ENCODE data around the gene SV2C. TPM values are rescaled to one million over a fixed set of nuclear protein-coding genes. Genes with fewer than 3 reads are reported as not detected.

SV2C gene
- total RNA-seq, 2 donors from 2014 or later: 0.14 TPM

GRCh38 chr5:76363352-76364225, 280.4 kb downstream of the SV2C start:
- no peak for DNase-seq (ENCODE audit: low spot score)
- H3K9me3 ChIP-seq: no peaks in the 10 kb centered on the region
- no peak overlapping the region for H3K4me3 ChIP-seq
- no peaks in the 10 kb centered on the region for H3K36me3 ChIP-seq
- H3K27ac ChIP-seq: no peak overlapping the region
- no peak for ATAC-seq (ENCODE audit: insufficient number of reproducible peaks, low FRiP score, low read depth)
- no peaks in the 10 kb centered on the region for H3K4me1 ChIP-seq (ENCODE audit: control insufficient read depth in 1 of 2, low read depth in 2 of 2)
- TF ChIP-seq, protein P1, sequence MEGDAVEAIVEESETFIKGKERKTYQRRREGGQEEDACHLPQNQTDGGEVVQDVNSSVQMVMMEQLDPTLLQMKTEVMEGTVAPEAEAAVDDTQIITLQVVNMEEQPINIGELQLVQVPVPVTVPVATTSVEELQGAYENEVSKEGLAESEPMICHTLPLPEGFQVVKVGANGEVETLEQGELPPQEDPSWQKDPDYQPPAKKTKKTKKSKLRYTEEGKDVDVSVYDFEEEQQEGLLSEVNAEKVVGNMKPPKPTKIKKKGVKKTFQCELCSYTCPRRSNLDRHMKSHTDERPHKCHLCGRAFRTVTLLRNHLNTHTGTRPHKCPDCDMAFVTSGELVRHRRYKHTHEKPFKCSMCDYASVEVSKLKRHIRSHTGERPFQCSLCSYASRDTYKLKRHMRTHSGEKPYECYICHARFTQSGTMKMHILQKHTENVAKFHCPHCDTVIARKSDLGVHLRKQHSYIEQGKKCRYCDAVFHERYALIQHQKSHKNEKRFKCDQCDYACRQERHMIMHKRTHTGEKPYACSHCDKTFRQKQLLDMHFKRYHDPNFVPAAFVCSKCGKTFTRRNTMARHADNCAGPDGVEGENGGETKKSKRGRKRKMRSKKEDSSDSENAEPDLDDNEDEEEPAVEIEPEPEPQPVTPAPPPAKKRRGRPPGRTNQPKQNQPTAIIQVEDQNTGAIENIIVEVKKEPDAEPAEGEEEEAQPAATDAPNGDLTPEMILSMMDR (IDR thresholded peaks at IDR 0.05): no peak
- no peaks in the 10 kb centered on the region for H3K27me3 ChIP-seq (replicated peaks; ENCODE audit: insufficient read depth)

DNA sequence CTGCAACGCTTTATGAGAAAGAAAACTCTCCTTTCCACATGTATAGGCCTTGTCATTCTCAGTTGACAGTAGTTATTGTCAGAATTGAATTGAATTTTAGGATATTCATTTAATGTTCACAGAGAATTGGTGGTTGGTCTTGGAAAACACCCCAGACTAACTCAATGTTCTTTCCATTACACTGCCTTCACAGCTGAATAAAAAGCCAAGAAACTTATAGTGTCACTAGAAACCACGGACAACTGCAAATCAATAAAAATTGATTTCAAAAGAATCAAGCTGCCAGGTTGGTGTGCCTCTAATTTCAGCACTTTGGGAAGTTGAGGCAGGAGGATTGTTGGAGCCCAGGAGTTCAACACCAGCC, 281.0 kb downstream of the SV2C start:
- Histone ChIP-seq H3K36me3 (no peaks in the 10 kb centered on the region), H3K9me3 (no peaks in the 10 kb centered on the region), H3K27me3 (replicated peaks; ENCODE audit: insufficient read depth) (no peaks in the 10 kb centered on the region), H3K4me1 (ENCODE audit: control insufficient read depth in 1 of 2, low read depth in 2 of 2) (no peaks in the 10 kb centered on the region), H3K27ac (no peak overlapping the region), H3K4me3 (no peak overlapping the region)
- DNase-seq (ENCODE audit: low spot score) (no peak), ATAC-seq (ENCODE audit: insufficient number of reproducible peaks, low FRiP score, low read depth) (no peak)
- TF ChIP-seq, protein P1 (IDR thresholded peaks at IDR 0.05): no peak

DNA sequence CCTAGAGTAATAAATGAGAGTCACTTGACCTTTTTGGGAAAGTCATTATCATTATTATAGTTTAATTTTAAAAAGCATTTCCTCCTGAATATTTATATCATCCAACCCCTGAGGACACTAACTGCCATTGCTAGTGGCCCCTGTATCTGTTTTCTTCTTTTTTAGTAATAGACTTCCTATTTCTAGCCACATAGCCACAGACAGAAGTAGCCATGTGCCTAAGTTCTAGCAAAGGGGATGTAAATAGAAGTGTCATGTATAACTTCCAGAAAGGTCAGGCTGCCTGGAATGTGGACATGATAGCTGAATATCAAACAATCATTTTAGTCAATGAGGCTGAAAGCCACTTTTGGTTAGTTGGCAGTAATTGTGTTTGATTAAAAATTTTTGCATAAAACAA, 282.4 kb downstream of the SV2C start:
- Histone ChIP-seq H3K27me3 (replicated peaks; ENCODE audit: insufficient read depth) (no peaks in the 10 kb centered on the region), H3K27ac (no peak overlapping the region), H3K4me1 (ENCODE audit: control insufficient read depth in 1 of 2, low read depth in 2 of 2) (no peaks in the 10 kb centered on the region), H3K9me3 (no peaks in the 10 kb centered on the region), H3K4me3 (no peak overlapping the region), H3K36me3 (no peaks in the 10 kb centered on the region)
- ATAC-seq (ENCODE audit: insufficient number of reproducible peaks, low FRiP score, low read depth) (no peak), DNase-seq (ENCODE audit: low spot score) (no peak)
- TF ChIP-seq, protein P1 (IDR thresholded peaks at IDR 0.05): no peak

GRCh38 chr5:76366596-76366995, 283.4 kb downstream of the SV2C start:
- no peak overlapping the region for H3K4me3 ChIP-seq
- no peak overlapping the region for H3K27ac ChIP-seq
- no peak for DNase-seq (ENCODE audit: low spot score)
- H3K4me1 ChIP-seq (ENCODE audit: control insufficient read depth in 1 of 2, low read depth in 2 of 2): no peaks in the 10 kb centered on the region
- no peaks in the 10 kb centered on the region for H3K9me3 ChIP-seq
- no peak for ATAC-seq (ENCODE audit: insufficient number of reproducible peaks, low FRiP score, low read depth)
- H3K36me3 ChIP-seq: no peaks in the 10 kb centered on the region
- TF ChIP-seq, protein P1 (IDR thresholded peaks at IDR 0.05): no peak
- H3K27me3 ChIP-seq (replicated peaks; ENCODE audit: insufficient read depth): no peaks in the 10 kb centered on the region

- Histone ChIP-seq H3K9me3 (no peaks in the 10 kb centered on the region), H3K4me1 (ENCODE audit: control insufficient read depth in 1 of 2, low read depth in 2 of 2) (no peaks in the 10 kb centered on the region), H3K4me3 (no peak overlapping the region), H3K27ac (no peak overlapping the region), H3K36me3 (no peaks in the 10 kb centered on the region), H3K27me3 (replicated peaks; ENCODE audit: insufficient read depth) (no peaks in the 10 kb centered on the region)
- no peak for ATAC-seq (ENCODE audit: insufficient number of reproducible peaks, low FRiP score, low read depth)
- no peak for DNase-seq (ENCODE audit: low spot score)
- TF ChIP-seq, protein P1 (IDR thresholded peaks at IDR 0.05): no peak
Measured at GRCh38 chr5:76367623-76368371, 284.6 kb downstream of the SV2C start.

Data from thoracic aorta (tissue), 2 donors.